ENCODE measurements around the gene TNP1.

The TNP1 gene

DNA sequence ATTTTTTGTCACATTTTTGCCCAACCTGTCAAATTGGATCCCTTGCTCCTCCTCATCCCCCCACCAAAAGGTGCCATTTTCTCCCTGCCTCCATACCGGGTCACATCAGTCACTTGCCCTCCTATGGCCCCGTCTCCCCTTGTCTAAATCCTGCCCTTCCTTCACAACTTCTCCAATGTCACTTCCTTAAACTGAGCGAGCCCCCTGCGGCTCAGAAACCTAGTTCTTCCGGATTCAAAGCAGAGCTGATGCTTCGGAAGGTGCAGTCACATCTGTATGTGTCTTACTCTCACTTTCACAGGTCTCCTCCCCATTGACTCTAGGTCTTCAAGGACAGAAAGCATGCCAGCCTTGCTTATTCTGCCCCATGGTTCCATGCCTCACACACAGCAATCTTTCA lies 22.1 kb downstream of the TNP1 start:
- Histone ChIP-seq H3K27ac (no peak overlapping the region), H3K9me3 (replicated peaks in 1 of 11) (0 out of 22 replicates have a peak, but pooled peaks cover 0 to 5% (median 0%) of the 10 kb centered on the region in 11 experiments), H3K27me3 (no peaks in the 10 kb centered on the region), H3K36me3 (no peaks in the 10 kb centered on the region), H3K4me1 (no peaks in the 10 kb centered on the region), H3K4me2 (no peak overlapping the region), H4K20me1 (no peaks in the 10 kb centered on the region), H3K9ac (no peak overlapping the region), H3K4me3 (no peak overlapping the region)
- no peak for TF ChIP-seq Cebpa-rat (IDR thresholded peaks at IDR 0.05)

DNA sequence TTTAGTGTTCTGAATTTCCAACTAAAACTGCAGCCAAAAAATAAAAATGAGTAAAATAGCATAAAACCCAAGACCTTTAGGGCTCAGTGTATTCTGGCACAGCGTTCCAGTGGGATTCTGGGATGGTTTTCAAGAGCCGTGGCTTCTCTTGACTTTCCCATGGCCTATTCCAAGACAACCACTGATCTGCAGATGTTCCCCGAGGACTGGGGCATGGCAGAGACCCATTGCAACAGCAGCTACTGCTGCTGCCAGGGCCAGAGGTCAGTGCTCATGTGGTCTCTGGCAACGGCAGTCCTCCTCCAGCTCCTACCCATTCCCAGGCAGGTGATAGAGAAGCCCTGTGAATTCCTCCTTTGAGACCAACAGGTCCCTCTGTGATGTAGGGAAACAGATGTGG lies 26.8 kb downstream of the TNP1 start:
- no peak overlapping the region for H3K9ac ChIP-seq
- H3K4me1 ChIP-seq = peaks cover 0 to 9% (median 0%) of the 10 kb centered on the region in 10 experiments; a peak in 5 of 20 replicates
- no peaks in the 10 kb centered on the region for H3K27me3 ChIP-seq
- TF ChIP-seq Cebpa-rat (IDR thresholded peaks at IDR 0.05) = no peak
- H3K4me2 ChIP-seq = no peak overlapping the region
- H3K36me3 ChIP-seq = no peaks in the 10 kb centered on the region
- no peaks in the 10 kb centered on the region for H3K9me3 ChIP-seq (replicated peaks in 1 of 11)
- no peak overlapping the region for H3K27ac ChIP-seq
- H3K4me3 ChIP-seq = no peak overlapping the region
- H4K20me1 ChIP-seq = no peaks in the 10 kb centered on the region

DNA sequence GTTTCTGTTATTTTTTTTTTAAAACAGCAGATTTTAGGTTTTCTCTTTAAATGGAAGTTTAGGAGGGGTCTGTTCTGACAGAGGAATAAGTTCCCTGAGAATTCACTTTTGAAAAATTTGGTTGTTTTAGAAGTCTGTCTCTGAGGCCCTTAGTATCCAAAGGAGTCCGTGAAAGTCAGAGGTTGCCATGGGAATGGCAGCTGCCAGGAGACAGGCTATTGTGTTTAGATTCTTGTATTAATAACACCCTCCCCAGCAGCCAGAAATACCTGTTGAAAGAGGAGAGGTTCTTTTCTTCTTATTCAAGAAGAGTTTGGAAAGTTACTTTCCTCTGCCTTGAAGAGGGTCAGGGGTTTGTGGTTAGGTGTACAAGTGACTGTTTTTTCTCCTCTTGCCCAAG lies 29.5 kb downstream of the TNP1 start:
- no peak for TF ChIP-seq Cebpa-rat (IDR thresholded peaks at IDR 0.05)
- Histone ChIP-seq H3K4me1 (peaks cover 0 to 9% (median 0%) of the 10 kb centered on the region in 10 experiments; a peak in 5 of 20 replicates), H4K20me1 (no peaks in the 10 kb centered on the region), H3K27ac (no peak overlapping the region), H3K9me3 (replicated peaks in 1 of 11) (no peaks in the 10 kb centered on the region), H3K36me3 (no peaks in the 10 kb centered on the region), H3K4me3 (no peak overlapping the region), H3K9ac (no peak overlapping the region), H3K27me3 (no peaks in the 10 kb centered on the region), H3K4me2 (no peak overlapping the region)

DNA sequence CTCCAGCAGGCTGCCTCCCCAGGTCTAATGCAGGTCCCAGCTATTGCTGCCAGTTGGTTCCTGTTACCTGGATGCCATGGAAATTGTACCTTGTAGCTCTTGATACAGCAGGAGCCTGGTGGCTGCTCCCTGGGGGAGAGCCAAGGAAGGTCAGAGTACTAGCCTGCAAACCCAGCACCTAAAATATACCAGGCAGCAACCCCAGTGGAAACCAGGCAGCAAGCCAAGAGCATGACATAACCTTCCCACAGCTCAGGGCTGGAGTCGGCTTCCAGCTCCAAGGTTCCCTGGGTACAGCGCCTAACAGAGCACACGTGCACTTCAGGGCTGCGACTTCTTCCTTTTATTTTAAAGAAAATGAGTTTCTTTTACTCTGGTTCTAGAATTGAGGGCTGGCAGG lies 30.3 kb downstream of the TNP1 start:
- H3K9ac ChIP-seq = no peak overlapping the region
- peaks cover 0 to 9% (median 0%) of the 10 kb centered on the region in 10 experiments; a peak in 5 of 20 replicates for H3K4me1 ChIP-seq
- no peak overlapping the region for H3K4me3 ChIP-seq
- no peaks in the 10 kb centered on the region for H3K27me3 ChIP-seq
- H3K9me3 ChIP-seq (replicated peaks in 1 of 11) = no peaks in the 10 kb centered on the region
- no peak for TF ChIP-seq Cebpa-rat (IDR thresholded peaks at IDR 0.05)
- H3K27ac ChIP-seq = no peak overlapping the region
- H3K36me3 ChIP-seq = no peaks in the 10 kb centered on the region
- no peaks in the 10 kb centered on the region for H4K20me1 ChIP-seq
- peak overlapping the region in 5 of 11 experiments; percentile 1 to 29 (median 11); a peak in 7 of 22 replicates for H3K4me2 ChIP-seq

GRCh38 chr2:216827073-216827720 lies 32.7 kb downstream of the TNP1 start:
- no peak overlapping the region for H3K9ac ChIP-seq
- peaks cover 0 to 9% (median 0%) of the 10 kb centered on the region in 10 experiments; a peak in 5 of 20 replicates for H3K4me1 ChIP-seq
- H4K20me1 ChIP-seq = no peaks in the 10 kb centered on the region
- H3K9me3 ChIP-seq (replicated peaks in 1 of 11) = no peaks in the 10 kb centered on the region
- no peak for TF ChIP-seq Cebpa-rat (IDR thresholded peaks at IDR 0.05)
- no peak overlapping the region for H3K27ac ChIP-seq
- no peaks in the 10 kb centered on the region for H3K36me3 ChIP-seq
- H3K4me3 ChIP-seq = no peak overlapping the region
- no peak overlapping the region for H3K4me2 ChIP-seq
- H3K27me3 ChIP-seq = no peaks in the 10 kb centered on the region

DNA sequence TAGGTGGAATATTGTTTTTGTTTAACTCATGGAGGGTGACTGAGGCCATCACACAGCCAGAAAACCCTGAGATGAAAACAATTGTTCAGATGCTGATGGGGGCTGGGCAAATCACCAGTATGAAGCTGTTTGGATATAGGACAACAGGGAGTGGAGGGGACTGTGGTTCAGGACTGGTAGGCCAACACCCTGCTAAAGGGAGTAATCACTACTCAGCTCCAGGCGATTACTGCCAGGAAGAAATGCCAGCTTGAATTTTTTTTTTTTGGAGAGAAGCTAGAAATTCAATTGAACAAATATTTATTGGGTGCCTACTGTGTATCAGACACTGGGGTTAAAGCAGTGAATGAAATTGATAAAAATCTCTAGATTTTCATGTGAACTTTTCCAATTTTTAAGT lies 37.4 kb downstream of the TNP1 start:
- Histone ChIP-seq H3K27me3 (no peaks in the 10 kb centered on the region), H3K4me1 (peaks cover 0 to 3% (median 0%) of the 10 kb centered on the region in 10 experiments; a peak in 1 of 20 replicates), H4K20me1 (no peaks in the 10 kb centered on the region), H3K36me3 (no peaks in the 10 kb centered on the region), H3K9me3 (replicated peaks in 1 of 11) (peaks cover 0 to 14% (median 0%) of the 10 kb centered on the region in 11 experiments; a peak in 5 of 22 replicates), H3K4me2 (no peak overlapping the region), H3K9ac (no peak overlapping the region), H3K27ac (no peak overlapping the region), H3K4me3 (no peak overlapping the region)
- no peak for TF ChIP-seq Cebpa-rat (IDR thresholded peaks at IDR 0.05)

- Histone ChIP-seq H3K27me3 (0 out of 22 replicates have a peak, but pooled peaks cover 0 to 3% (median 0%) of the 10 kb centered on the region in 11 experiments), H3K36me3 (no peaks in the 10 kb centered on the region), H4K20me1 (no peaks in the 10 kb centered on the region), H3K9ac (no peak overlapping the region), H3K9me3 (replicated peaks in 1 of 11) (peaks cover 0 to 18% (median 0%) of the 10 kb centered on the region in 11 experiments; a peak in 5 of 22 replicates), H3K27ac (no peak overlapping the region), H3K4me1 (peaks cover 0 to 3% (median 0%) of the 10 kb centered on the region in 10 experiments; a peak in 1 of 20 replicates), H3K4me2 (0 out of 22 replicates have a peak overlapping the region, but pooled peaks of 1 of the 11 experiments have one; percentile 4), H3K4me3 (no peak overlapping the region)
- no peak for TF ChIP-seq Cebpa-rat (IDR thresholded peaks at IDR 0.05)
Measured at GRCh38 chr2:216820709-216821108, 39.2 kb downstream of the TNP1 start.

- Histone ChIP-seq H3K9ac (no peak overlapping the region), H3K4me2 (no peak overlapping the region), H3K9me3 (replicated peaks in 1 of 11) (peaks cover 0 to 18% (median 0%) of the 10 kb centered on the region in 11 experiments; a peak in 5 of 22 replicates), H3K27me3 (0 out of 22 replicates have a peak, but pooled peaks cover 0 to 3% (median 0%) of the 10 kb centered on the region in 11 experiments), H4K20me1 (no peaks in the 10 kb centered on the region), H3K27ac (no peak overlapping the region), H3K36me3 (no peaks in the 10 kb centered on the region), H3K4me1 (peaks cover 0 to 3% (median 0%) of the 10 kb centered on the region in 10 experiments; a peak in 1 of 20 replicates), H3K4me3 (no peak overlapping the region)
- TF ChIP-seq Cebpa-rat (IDR thresholded peaks at IDR 0.05) = no peak
Measured at GRCh38 chr2:216819766-216820165, 40.1 kb downstream of the TNP1 start.

DNA sequence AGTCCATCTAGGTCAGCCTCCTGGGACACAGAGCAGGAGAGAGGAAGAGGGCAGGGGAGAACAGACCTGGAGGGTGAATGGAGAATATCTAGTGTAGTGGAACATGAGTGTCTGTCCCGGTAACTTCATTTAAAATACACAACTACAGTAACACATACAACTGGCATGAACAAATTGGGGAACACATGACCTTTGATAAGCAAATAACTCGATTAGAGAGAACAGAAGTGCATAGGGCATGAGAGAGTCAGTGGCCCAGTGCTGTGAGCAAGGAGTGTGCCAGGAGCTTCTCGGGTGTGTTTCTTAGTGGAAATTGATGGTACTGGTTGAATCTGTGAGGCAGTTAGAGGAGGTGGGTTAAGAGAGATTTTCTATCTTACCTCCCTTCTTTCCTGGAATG lies 40.8 kb downstream of the TNP1 start:
- Histone ChIP-seq H3K4me2 (no peak overlapping the region), H3K4me3 (no peak overlapping the region), H3K4me1 (peaks cover 0 to 3% (median 0%) of the 10 kb centered on the region in 10 experiments; a peak in 1 of 20 replicates), H3K27ac (no peak overlapping the region), H3K36me3 (no peaks in the 10 kb centered on the region), H3K9me3 (replicated peaks in 1 of 11) (peaks cover 0 to 18% (median 0%) of the 10 kb centered on the region in 11 experiments; a peak in 5 of 22 replicates), H4K20me1 (no peaks in the 10 kb centered on the region), H3K9ac (no peak overlapping the region), H3K27me3 (0 out of 22 replicates have a peak, but pooled peaks cover 0 to 3% (median 0%) of the 10 kb centered on the region in 11 experiments)
- no peak for TF ChIP-seq Cebpa-rat (IDR thresholded peaks at IDR 0.05)
